Measurements from ENCODE around the gene STX7.

Gene STX7

DNA sequence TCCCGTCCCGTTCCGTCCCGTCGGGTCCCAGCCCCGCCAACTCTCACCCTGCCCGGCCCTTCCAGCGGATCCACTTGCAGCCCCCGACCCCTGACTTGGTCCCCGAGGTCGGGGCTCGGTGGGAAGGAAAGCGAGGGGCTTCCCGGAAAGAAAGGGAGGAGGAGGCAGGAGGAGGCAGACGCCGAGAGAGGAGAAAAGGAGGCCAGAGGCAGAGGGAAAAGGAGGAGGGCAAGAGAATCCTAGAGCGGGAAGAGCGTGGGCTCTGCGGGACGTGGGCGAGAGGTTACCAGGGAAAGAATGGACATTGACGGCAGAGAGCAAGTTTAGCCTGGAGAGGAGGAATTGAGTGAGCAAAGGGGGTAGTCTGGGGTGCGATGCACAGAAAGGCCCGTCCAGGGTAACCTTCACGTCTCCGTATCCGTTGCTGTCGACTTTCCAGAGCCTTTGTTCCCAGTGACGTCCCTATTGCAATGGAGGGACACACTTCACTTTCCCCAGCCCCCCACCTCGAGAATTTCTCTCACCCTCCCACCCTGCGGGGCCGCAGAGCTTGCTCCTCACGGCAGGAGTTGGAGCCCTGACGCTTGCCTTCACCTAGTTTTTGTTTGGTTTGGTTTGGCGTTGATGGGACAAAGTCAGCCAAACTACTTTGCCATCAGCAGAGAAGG, 111.2 kb downstream of the STX7 start:
- peak overlapping the region; percentile 78 for H3K4me3 ChIP-seq (ENCODE audit: low read depth, low read length)
- POLR2A ChIA-PET = no interaction called here
- CTCF ChIA-PET = interaction anchor here (1.0 kb wide), 2 partner anchors 7 to 486 kb away, joined by 3 read pairs; no protein-coding TSS in a partner anchor
- TF ChIP-seq, protein P1, sequence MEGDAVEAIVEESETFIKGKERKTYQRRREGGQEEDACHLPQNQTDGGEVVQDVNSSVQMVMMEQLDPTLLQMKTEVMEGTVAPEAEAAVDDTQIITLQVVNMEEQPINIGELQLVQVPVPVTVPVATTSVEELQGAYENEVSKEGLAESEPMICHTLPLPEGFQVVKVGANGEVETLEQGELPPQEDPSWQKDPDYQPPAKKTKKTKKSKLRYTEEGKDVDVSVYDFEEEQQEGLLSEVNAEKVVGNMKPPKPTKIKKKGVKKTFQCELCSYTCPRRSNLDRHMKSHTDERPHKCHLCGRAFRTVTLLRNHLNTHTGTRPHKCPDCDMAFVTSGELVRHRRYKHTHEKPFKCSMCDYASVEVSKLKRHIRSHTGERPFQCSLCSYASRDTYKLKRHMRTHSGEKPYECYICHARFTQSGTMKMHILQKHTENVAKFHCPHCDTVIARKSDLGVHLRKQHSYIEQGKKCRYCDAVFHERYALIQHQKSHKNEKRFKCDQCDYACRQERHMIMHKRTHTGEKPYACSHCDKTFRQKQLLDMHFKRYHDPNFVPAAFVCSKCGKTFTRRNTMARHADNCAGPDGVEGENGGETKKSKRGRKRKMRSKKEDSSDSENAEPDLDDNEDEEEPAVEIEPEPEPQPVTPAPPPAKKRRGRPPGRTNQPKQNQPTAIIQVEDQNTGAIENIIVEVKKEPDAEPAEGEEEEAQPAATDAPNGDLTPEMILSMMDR (IDR thresholded peaks at IDR 0.05; ENCODE audit: insufficient read depth, low read length, missing control alignments) = no peak
- DNase-seq (ENCODE audit: low read depth, low spot score) = no peak

DNA sequence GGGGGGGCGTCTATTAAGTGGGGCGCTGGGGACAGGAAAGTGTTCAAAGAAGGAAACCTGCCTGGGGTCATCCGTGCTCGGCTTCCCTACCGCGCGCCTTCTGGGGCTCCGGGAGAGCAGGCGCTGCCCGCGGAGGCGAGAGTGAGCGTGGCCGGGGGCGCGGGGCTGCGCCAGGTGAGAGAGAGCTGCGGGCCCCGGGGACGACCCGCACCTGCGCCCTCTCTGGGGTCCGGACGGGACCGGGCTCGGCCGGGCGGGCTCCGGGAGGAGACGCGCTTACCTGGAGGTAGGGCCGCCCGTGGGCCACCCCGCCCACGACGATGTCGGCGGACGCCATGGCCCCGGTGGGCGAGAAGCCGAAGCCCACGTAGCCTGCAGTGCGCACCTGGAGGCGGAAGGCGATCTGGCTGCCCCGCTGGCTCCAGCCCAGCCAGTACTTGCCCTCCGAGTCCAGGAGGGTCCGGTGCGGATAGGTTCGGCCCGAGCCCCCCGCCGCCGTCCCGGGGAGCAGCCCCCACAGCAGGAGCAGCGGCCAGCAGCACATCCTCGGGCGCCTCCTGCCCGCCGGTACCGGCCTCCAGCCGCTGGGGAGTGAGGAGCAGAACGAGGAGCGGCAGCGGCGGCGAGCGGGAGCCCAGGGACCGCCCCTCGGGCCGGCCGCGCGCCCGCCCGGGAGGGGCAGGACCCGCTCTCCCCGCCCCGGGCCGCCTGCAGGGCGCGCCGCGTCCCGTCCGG, 111.9 kb downstream of the STX7 start, which contains the start of gene MOXD1:
Gene MOXD1 (minus strand): TSS at position 593 of the 735 bp plus-strand sequence. CDS start 49 bp downstream, at position 544.
- POLR2A ChIA-PET = no interaction called here
- CTCF ChIA-PET = interaction anchor here (0.5 to 1.7 kb wide), 3 partner anchors 100 to 486 kb away, joined by 3 to 4 read pairs (median 4); no protein-coding TSS in a partner anchor
- TF ChIP-seq, protein P1 (IDR thresholded peaks at IDR 0.05; ENCODE audit: insufficient read depth, low read length, missing control alignments) = peak; percentile 24
- DNase-seq (ENCODE audit: low read depth, low spot score) = no peak
- peak within 1 kb of the TSS; percentile 78 for H3K4me3 ChIP-seq (ENCODE audit: low read depth, low read length)

DNA sequence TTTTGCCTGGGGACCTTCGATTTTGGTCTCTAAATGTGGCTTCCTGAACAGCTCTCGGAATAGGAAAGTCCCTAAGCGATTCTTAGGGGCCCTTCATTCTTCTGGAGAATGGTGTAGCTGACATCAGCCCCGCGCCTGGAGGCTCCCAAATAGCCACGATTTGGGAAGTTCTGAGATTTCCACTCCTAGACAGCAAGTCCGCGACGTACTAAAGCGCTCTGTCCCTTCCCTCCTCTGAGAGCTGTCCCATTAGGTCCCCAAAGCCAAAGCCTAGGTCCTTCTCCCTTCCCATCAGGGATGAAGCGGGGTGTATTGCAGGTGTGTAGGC, 112.4 kb downstream of the STX7 start:
- TF ChIP-seq, protein P1 (IDR thresholded peaks at IDR 0.05; ENCODE audit: insufficient read depth, low read length, missing control alignments) = no peak
- CTCF ChIA-PET = interaction anchor here (1.0 to 1.7 kb wide), 2 partner anchors 100 to 485 kb away, joined by 3 to 4 read pairs; no protein-coding TSS in a partner anchor
- H3K4me3 ChIP-seq (ENCODE audit: low read depth, low read length) = peak overlapping the region; percentile 78
- no peak for DNase-seq (ENCODE audit: low read depth, low spot score)
- POLR2A ChIA-PET = no interaction called here

DNA sequence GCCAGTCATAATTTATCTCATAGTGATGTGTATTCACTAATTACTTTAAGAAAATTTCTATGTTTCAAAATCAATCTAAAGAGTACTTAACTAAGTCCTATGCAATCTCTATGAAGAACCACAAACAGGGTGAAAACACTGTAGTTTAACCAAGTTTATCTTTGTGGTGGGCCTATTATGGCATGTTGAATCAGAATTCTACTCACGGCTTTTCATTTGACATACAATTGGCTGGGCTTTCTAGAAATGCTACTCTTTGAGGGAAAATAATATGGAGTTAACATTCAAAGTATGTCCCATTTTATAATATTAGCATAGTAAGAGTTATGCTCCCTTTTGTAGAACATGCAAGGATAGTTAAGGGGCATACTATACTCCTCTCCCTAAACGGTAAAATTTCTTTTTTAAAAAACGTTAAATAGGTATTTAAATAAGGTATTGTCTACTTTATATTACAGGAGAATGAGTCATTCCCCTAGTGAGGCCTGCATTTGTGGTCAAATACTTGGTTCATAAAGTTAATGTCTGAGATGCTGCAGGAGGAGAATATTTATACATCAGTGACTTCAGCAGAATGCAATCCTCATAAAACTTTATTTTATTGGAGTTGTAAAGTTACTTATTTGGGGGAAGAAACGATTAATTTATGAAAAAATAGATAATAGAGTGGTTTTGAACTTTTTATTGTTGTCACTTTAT, 113.4 kb downstream of the STX7 start:
- no peak overlapping the region for H3K4me3 ChIP-seq (ENCODE audit: low read depth, low read length)
- CTCF ChIA-PET = interaction anchor here (1.7 kb wide), 1 partner anchor 99 kb away, joined by 4 read pairs; no protein-coding TSS in a partner anchor
- POLR2A ChIA-PET = no interaction called here
- DNase-seq (ENCODE audit: low read depth, low spot score) = peak; percentile 60
- TF ChIP-seq, protein P1 (IDR thresholded peaks at IDR 0.05; ENCODE audit: insufficient read depth, low read length, missing control alignments) = no peak

All from AG04449 (cell line).